Central memory CD8-positive, alpha-beta T cell (primary cell): ENCODE results near the gene RPS19.

Experiments used
- ATAC-seq: fragments of 150-1000 bp; cut with Tn5 transposase; replicated peaks from 2 replicates; pipeline ENCODE4 v1.10.0; 2022; ENCODE audit warnings: mild to moderate bottlenecking, moderate FRiP score, moderate number of reproducible peaks; ENCODE audit not compliant: poor library complexity, severe bottlenecking; ENCODE audit errors: extremely low read depth
- DNase-seq, 2 donors: peaks; one replicate each; pipeline ENCODE4 v3.0.0; 2021; ENCODE audit warnings: low spot score in 2 of 2
- H3K27ac Mint-ChIP-seq: one replicate; pipeline ENCODE4 v1.8.0; 2022; ENCODE audit warnings: low read depth, mild to moderate bottlenecking, moderate library complexity, mixed read lengths
- H3K27me3 Mint-ChIP-seq: one replicate; pipeline ENCODE4 v1.8.0; 2022; ENCODE audit warnings: mixed read lengths
- H3K36me3 Mint-ChIP-seq: one replicate; pipeline ENCODE4 v1.8.0; 2022; ENCODE audit warnings: mild to moderate bottlenecking, moderate library complexity, mixed read lengths; ENCODE audit not compliant: insufficient read depth
- H3K4me1 Mint-ChIP-seq: one replicate; pipeline ENCODE4 v1.8.0; 2022; ENCODE audit warnings: mixed read lengths
- H3K4me3 Mint-ChIP-seq: one replicate; pipeline ENCODE4 v1.8.0; 2022; ENCODE audit warnings: mild to moderate bottlenecking, moderate library complexity, mixed read lengths
- H3K9me3 Mint-ChIP-seq: one replicate; pipeline ENCODE4 v1.8.0; 2022; ENCODE audit warnings: mixed read lengths

RPS19 gene

GRCh38 chr19:41901707-41902360 lies 41.8 kb downstream of the RPS19 start:
- Mint-ChIP-seq H3K4me1 (peaks cover 53% of the 10 kb centered on the region), H3K36me3 (peaks cover 92% of the 10 kb centered on the region), H3K27me3 (no peaks in the 10 kb centered on the region), H3K9me3 (no peaks in the 10 kb centered on the region), H3K4me3 (no peak overlapping the region), H3K27ac (no peak overlapping the region)
- no peak for DNase-seq
- ATAC-seq: no peak

GRCh38 chr19:41902594-41902993 lies 42.5 kb downstream of the RPS19 start:
- ATAC-seq (no peak), DNase-seq (no peak)
- Mint-ChIP-seq H3K27me3 (no peaks in the 10 kb centered on the region), H3K4me3 (no peak overlapping the region), H3K36me3 (peaks cover 92% of the 10 kb centered on the region), H3K27ac (no peak overlapping the region), H3K9me3 (no peaks in the 10 kb centered on the region), H3K4me1 (peaks cover 57% of the 10 kb centered on the region)

- Mint-ChIP-seq H3K36me3 (peaks cover 86% of the 10 kb centered on the region), H3K4me1 (peaks cover 49% of the 10 kb centered on the region), H3K9me3 (no peaks in the 10 kb centered on the region), H3K4me3 (no peak overlapping the region), H3K27ac (no peak overlapping the region), H3K27me3 (no peaks in the 10 kb centered on the region)
- no peak for DNase-seq
- no peak for ATAC-seq
Observed at GRCh38 chr19:41903193-41903953, 43.3 kb downstream of the RPS19 start.

- H3K27me3 Mint-ChIP-seq: no peaks in the 10 kb centered on the region
- H3K36me3 Mint-ChIP-seq: peaks cover 79% of the 10 kb centered on the region
- no peak for ATAC-seq
- H3K4me3 Mint-ChIP-seq: no peak overlapping the region
- no peaks in the 10 kb centered on the region for H3K9me3 Mint-ChIP-seq
- no peak for DNase-seq
- peaks cover 48% of the 10 kb centered on the region for H3K4me1 Mint-ChIP-seq
- H3K27ac Mint-ChIP-seq: peak overlapping the region; percentile 56
Observed at GRCh38 chr19:41904118-41904870, 44.2 kb downstream of the RPS19 start.

GRCh38 chr19:41905273-41906002 lies 45.4 kb downstream of the RPS19 start:
- H3K4me1 Mint-ChIP-seq: peaks cover 51% of the 10 kb centered on the region
- no peaks in the 10 kb centered on the region for H3K27me3 Mint-ChIP-seq
- H3K27ac Mint-ChIP-seq: peak overlapping the region; percentile 75
- ATAC-seq (no peak), DNase-seq (no peak)
- no peak overlapping the region for H3K4me3 Mint-ChIP-seq
- peaks cover 70% of the 10 kb centered on the region for H3K36me3 Mint-ChIP-seq
- no peaks in the 10 kb centered on the region for H3K9me3 Mint-ChIP-seq

GRCh38 chr19:41906271-41906670 lies 46.2 kb downstream of the RPS19 start:
- Mint-ChIP-seq H3K4me1 (peaks cover 59% of the 10 kb centered on the region), H3K4me3 (no peak overlapping the region), H3K27ac (peak overlapping the region; percentile 75), H3K36me3 (peaks cover 68% of the 10 kb centered on the region), H3K9me3 (no peaks in the 10 kb centered on the region), H3K27me3 (no peaks in the 10 kb centered on the region)
- DNase-seq (no peak), ATAC-seq (no peak)

DNA sequence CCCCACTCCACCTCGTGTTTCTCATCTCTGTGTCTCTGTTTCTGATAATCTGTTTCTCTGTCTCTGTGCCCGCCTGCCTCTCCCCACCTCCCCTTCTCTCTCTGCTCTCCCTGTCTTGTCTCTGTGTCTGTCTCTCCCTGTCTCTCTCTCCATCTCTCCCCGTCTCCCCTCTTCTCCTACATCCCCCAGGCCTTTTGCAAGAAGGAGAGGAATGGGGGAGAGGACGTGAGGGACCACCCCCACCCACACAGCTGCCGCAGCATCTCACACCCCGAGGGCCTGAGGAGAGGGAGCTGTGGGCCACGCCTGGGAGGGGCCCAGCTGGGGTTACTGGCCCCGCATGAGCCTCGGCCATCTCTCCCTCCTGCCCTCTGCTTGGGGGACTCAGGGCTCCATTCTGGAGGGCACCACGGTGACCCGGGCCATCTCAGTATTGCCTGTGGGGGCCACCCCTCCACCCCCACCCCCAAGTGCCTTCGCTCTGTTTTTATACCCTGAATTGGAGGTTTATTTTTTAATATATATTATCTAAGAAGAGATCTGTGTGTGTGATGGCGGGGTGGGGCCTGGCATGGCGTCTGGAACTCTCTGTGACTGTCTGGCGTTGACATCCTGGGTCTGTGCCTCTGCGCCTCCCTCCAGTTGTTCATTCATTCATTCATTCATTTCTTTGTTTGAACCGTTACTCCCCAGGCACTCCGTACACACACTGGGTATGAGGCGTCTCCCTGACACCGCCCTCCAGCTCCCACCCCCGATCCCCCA lies 47.0 kb downstream of the RPS19 start:
- Mint-ChIP-seq H3K27ac (peak overlapping the region; percentile 68), H3K9me3 (no peaks in the 10 kb centered on the region), H3K36me3 (peaks cover 63% of the 10 kb centered on the region), H3K4me1 (peaks cover 63% of the 10 kb centered on the region), H3K4me3 (no peak overlapping the region), H3K27me3 (no peaks in the 10 kb centered on the region)
- ATAC-seq (no peak), DNase-seq (no peak)

- Mint-ChIP-seq H3K36me3 (peaks cover 53% of the 10 kb centered on the region), H3K27me3 (no peaks in the 10 kb centered on the region), H3K4me3 (no peak overlapping the region), H3K27ac (no peak overlapping the region), H3K4me1 (peaks cover 63% of the 10 kb centered on the region), H3K9me3 (no peaks in the 10 kb centered on the region)
- DNase-seq (no peak), ATAC-seq (no peak)
Observed at GRCh38 chr19:41907994-41908615, 48.0 kb downstream of the RPS19 start.

- no peak for ATAC-seq
- H3K4me1 Mint-ChIP-seq: peaks cover 65% of the 10 kb centered on the region
Observed at GRCh38 chr19:41908724-41909464, 48.8 kb downstream of the RPS19 start.

GRCh38 chr19:41909706-41910105 lies 49.7 kb downstream of the RPS19 start:
- Mint-ChIP-seq H3K27ac (no peak overlapping the region), H3K4me3 (no peak overlapping the region), H3K36me3 (peaks cover 39% of the 10 kb centered on the region), H3K9me3 (no peaks in the 10 kb centered on the region), H3K27me3 (peaks cover 11% of the 10 kb centered on the region), H3K4me1 (peaks cover 64% of the 10 kb centered on the region)
- DNase-seq: no peak
- no peak for ATAC-seq

More at GRCh38 chr19:41908724-41909464, 48.8 kb downstream of the RPS19 start:
- H3K27me3 Mint-ChIP-seq: peaks cover 4% of the 10 kb centered on the region
- H3K27ac Mint-ChIP-seq: peak overlapping the region; percentile 25
- no peak for DNase-seq
- H3K36me3 Mint-ChIP-seq: peaks cover 47% of the 10 kb centered on the region
- H3K9me3 Mint-ChIP-seq: no peaks in the 10 kb centered on the region
- H3K4me3 Mint-ChIP-seq: no peak overlapping the region
